ENCODE data around the gene ITPK1.

GRCh38 chr14:93049867-93050331 lies 65.8 kb downstream of the ITPK1 start:
- TF ChIP-seq POLR2AphosphoS5 (IDR thresholded peaks at IDR 0.05; ENCODE audit: low read depth, low read length) (no peak), REST (IDR thresholded peaks at IDR 0.05; ENCODE audit: insufficient read depth in 1 of 2, low read depth in 2 of 2, low read length in 2 of 2) (no peak), SIN3A (IDR thresholded peaks at IDR 0.05; ENCODE audit: borderline replicate concordance, insufficient read depth, low read length) (no peak), TAF1 (IDR thresholded peaks at IDR 0.05; ENCODE audit: borderline replicate concordance, insufficient read depth, low read length) (no peak), FOXP2 (optimal IDR thresholded peaks at IDR 0.05; ENCODE audit: borderline replicate concordance, extremely low read depth, extremely low read length, insufficient read depth) (no peak)

Measured in PFSK-1 (cell line).